H1 (cell line): Measurements from ENCODE around the gene MAST1. TPM values are rescaled to one million over a fixed set of nuclear protein-coding genes. Genes with fewer than 3 reads are reported as not detected.

ENCODE experiments used
- ASH2L ChIP-seq: fragments of 200-600, 300-600 bp; sonication (generic); IDR thresholded peaks from one replicate; pipeline ENCODE4 v1.7.1; 2017; ENCODE audit warnings: low read length
- ATF2 ChIP-seq: IDR thresholded peaks from 2 replicates; pipeline ENCODE4 v1.6.1; 2012; ENCODE audit warnings: low read length, inconsistent platforms
- CTCF ChIP-seq, 3 experiments: IDR thresholded peaks; 1 replicate in 2 of 3; 2 replicates in 1 of 3; pipeline versions ENCODE4 v1.5.1 to v1.6.1; 2011; ENCODE audit warnings: low read length in 3 of 3, mild to moderate bottlenecking in 3 of 3, inconsistent platforms in 2 of 3, low read depth in 1 of 3, moderate library complexity in 1 of 3; ENCODE audit not compliant: insufficient read depth in 1 of 3; ENCODE audit errors: control extremely low read depth in 1 of 3
- E2F6 ChIP-seq: IDR thresholded peaks from 2 replicates; pipeline ENCODE4 v1.6.1; 2012; ENCODE audit warnings: inconsistent platforms
- KDM4A ChIP-seq: IDR thresholded peaks from one replicate; pipeline ENCODE4 v1.7.1; 2012; ENCODE audit warnings: low read depth, mild to moderate bottlenecking, moderate library complexity, low read length, inconsistent platforms; ENCODE audit not compliant: severe bottlenecking
- POLR2AphosphoS5 ChIP-seq: IDR thresholded peaks from 2 replicates; pipeline ENCODE4 v1.6.1; 2011; ENCODE audit warnings: low read depth, low read length
- RFX5 ChIP-seq: IDR thresholded peaks from 2 replicates; pipeline ENCODE4 v1.6.1; 2011; ENCODE audit warnings: low read depth, low read length, improper control_type of control experiment, borderline replicate concordance
- RXRA ChIP-seq: IDR thresholded peaks from 2 replicates; pipeline ENCODE4 v1.6.1; 2011; ENCODE audit warnings: low read depth, mild to moderate bottlenecking, low read length, moderate library complexity; ENCODE audit not compliant: insufficient read depth
- SIRT6 ChIP-seq: IDR thresholded peaks from one replicate; pipeline ENCODE4 v1.7.1; 2012; ENCODE audit warnings: low read length, inconsistent platforms
- SP2 ChIP-seq: IDR thresholded peaks from 2 replicates; pipeline ENCODE4 v1.6.1; 2012; ENCODE audit warnings: mild to moderate bottlenecking, low read length, inconsistent platforms
- TAF1 ChIP-seq: IDR thresholded peaks from 2 replicates; pipeline ENCODE4 v1.6.1; 2011; ENCODE audit warnings: mild to moderate bottlenecking, low read depth, low read length
- TAF7 ChIP-seq: optimal IDR thresholded peaks from 2 replicates; pipeline ENCODE3; 2011; ENCODE audit warnings: low read depth, mild to moderate bottlenecking, inconsistent platforms, low read length, moderate library complexity, borderline replicate concordance
- YY1 ChIP-seq: IDR thresholded peaks from 2 replicates; pipeline ENCODE4 v1.6.1; 2011; ENCODE audit warnings: low read depth, mild to moderate bottlenecking, low read length
- polyA plus RNA-seq, 7 experiments: library from polyadenylated mRNA; depleted of rRNA in 3 of 7; stranded (reverse) in 5 of 7; unstranded in 2 of 7; fragments of >200 nt in 5 of 7; fragments of 200-250 nt in 2 of 7; gene quantifications; 1 replicate in 5 of 7; 2 replicates in 1 of 7; 4 replicates in 1 of 7; pipeline versions ENCODE4 v1.2.1 to v1.2.3, GENCODE V29; 2011 to 2013; ENCODE audit warnings: missing spikeins in 2 of 7, mixed read lengths in 2 of 7
- total RNA-seq: library from RNA; stranded (reverse); fragmentation: NEBNext Ultra II Directional; extraction: Animal tissue kit (Norgen Biotek cat#: 25700); gene quantifications from 2 replicates; pipeline ENCODE4 v1.2.1, GENCODE V29; 2021

The MAST1 gene
- total and polyA plus RNA-seq, 2 of the 8 experiments (the other 6 are each of a cell fraction or from before 2014, with no cell fraction given): 15.6 to 28.3 TPM

- TF ChIP-seq ATF2: no peak
- peak; percentile 83 for TF ChIP-seq KDM4A
- no peak for TF ChIP-seq SIRT6
- peak; percentile 82 for TF ChIP-seq TAF7
- TF ChIP-seq CTCF (IDR thresholded peaks at IDR 0.05; ENCODE audit: control extremely low read depth in 1 of 3, insufficient read depth in 1 of 3, low read depth in 1 of 3, low read length in 3 of 3): peak in 1 of 3 experiments; percentile 7; a peak in 1 of 4 replicates
- TF ChIP-seq POLR2AphosphoS5: peak; percentile 89; the same call in 1 of the 2 replicates
- TF ChIP-seq RFX5: no peak
- TF ChIP-seq RXRA: no peak
- no peak for TF ChIP-seq SP2
- 0 out of 2 replicates have a peak, but pooled peaks have one; percentile 46 for TF ChIP-seq TAF1
- TF ChIP-seq ASH2L: peak; percentile 28
- TF ChIP-seq E2F6: peak; percentile 91
- TF ChIP-seq YY1: peak; percentile 32; the same call in 1 of the 2 replicates
Measured at GRCh38 chr19:12792051-12792852, 46.1 kb upstream of the MAST1 start (continued).
